PFSK-1 (cell line): ENCODE data around the gene ELF2.
A peak's percentile ranks its signal among the peaks of the same experiment; 100 is the strongest.

Source experiments
- FOXP2 ChIP-seq: optimal IDR thresholded peaks from 2 replicates; pipeline ENCODE3; 2011; ENCODE audit warnings: borderline replicate concordance, control low read depth, inconsistent platforms; ENCODE audit not compliant: insufficient read depth; ENCODE audit errors: extremely low read length, extremely low read depth
- POLR2AphosphoS5 ChIP-seq: IDR thresholded peaks from 2 replicates; pipeline ENCODE4 v1.6.1; 2012; ENCODE audit warnings: low read depth, mild to moderate bottlenecking, control low read depth, low read length, moderate library complexity
- SIN3A ChIP-seq: IDR thresholded peaks from 2 replicates; pipeline ENCODE4 v1.6.1; 2012; ENCODE audit warnings: mild to moderate bottlenecking, low read length, moderate library complexity, borderline replicate concordance; ENCODE audit not compliant: insufficient read depth
- TAF1 ChIP-seq: IDR thresholded peaks from 2 replicates; pipeline ENCODE4 v1.6.1; 2012; ENCODE audit warnings: low read length, control low read depth, borderline replicate concordance; ENCODE audit not compliant: insufficient read depth
- TF ChIP-seq, protein P1 (sequence below), 2 experiments: IDR thresholded peaks; 2 replicates each; pipeline versions ENCODE4 v1.6.1 to v1.8.0; 2011 to 2012; ENCODE audit warnings: low read depth in 2 of 2, low read length in 2 of 2, control low read depth in 1 of 2, inconsistent platforms in 1 of 2, mild to moderate bottlenecking in 1 of 2, moderate library complexity in 1 of 2; ENCODE audit not compliant: insufficient read depth in 1 of 2

The ELF2 gene

DNA sequence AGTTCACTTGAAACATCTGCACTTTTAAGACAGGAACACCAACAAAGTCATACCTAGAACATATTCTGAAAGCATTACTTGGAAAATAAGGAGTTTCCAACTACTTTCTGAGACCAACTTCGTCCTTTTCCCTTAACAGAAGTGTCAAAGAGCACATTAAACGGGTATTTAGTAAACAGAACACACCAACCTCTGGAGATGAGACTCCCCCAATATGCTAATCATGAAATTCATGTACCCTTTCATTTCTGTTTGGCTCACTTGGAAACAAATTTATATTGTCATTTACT lies 92.3 kb downstream of the ELF2 start:
- TF ChIP-seq TAF1 (no peak), FOXP2 (no peak), SIN3A (no peak), POLR2AphosphoS5 (no peak)
- TF ChIP-seq, protein P1, sequence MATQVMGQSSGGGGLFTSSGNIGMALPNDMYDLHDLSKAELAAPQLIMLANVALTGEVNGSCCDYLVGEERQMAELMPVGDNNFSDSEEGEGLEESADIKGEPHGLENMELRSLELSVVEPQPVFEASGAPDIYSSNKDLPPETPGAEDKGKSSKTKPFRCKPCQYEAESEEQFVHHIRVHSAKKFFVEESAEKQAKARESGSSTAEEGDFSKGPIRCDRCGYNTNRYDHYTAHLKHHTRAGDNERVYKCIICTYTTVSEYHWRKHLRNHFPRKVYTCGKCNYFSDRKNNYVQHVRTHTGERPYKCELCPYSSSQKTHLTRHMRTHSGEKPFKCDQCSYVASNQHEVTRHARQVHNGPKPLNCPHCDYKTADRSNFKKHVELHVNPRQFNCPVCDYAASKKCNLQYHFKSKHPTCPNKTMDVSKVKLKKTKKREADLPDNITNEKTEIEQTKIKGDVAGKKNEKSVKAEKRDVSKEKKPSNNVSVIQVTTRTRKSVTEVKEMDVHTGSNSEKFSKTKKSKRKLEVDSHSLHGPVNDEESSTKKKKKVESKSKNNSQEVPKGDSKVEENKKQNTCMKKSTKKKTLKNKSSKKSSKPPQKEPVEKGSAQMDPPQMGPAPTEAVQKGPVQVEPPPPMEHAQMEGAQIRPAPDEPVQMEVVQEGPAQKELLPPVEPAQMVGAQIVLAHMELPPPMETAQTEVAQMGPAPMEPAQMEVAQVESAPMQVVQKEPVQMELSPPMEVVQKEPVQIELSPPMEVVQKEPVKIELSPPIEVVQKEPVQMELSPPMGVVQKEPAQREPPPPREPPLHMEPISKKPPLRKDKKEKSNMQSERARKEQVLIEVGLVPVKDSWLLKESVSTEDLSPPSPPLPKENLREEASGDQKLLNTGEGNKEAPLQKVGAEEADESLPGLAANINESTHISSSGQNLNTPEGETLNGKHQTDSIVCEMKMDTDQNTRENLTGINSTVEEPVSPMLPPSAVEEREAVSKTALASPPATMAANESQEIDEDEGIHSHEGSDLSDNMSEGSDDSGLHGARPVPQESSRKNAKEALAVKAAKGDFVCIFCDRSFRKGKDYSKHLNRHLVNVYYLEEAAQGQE (IDR thresholded peaks at IDR 0.05; ENCODE audit: insufficient read depth in 1 of 2, low read depth in 2 of 2, low read length in 2 of 2): no peak

DNA sequence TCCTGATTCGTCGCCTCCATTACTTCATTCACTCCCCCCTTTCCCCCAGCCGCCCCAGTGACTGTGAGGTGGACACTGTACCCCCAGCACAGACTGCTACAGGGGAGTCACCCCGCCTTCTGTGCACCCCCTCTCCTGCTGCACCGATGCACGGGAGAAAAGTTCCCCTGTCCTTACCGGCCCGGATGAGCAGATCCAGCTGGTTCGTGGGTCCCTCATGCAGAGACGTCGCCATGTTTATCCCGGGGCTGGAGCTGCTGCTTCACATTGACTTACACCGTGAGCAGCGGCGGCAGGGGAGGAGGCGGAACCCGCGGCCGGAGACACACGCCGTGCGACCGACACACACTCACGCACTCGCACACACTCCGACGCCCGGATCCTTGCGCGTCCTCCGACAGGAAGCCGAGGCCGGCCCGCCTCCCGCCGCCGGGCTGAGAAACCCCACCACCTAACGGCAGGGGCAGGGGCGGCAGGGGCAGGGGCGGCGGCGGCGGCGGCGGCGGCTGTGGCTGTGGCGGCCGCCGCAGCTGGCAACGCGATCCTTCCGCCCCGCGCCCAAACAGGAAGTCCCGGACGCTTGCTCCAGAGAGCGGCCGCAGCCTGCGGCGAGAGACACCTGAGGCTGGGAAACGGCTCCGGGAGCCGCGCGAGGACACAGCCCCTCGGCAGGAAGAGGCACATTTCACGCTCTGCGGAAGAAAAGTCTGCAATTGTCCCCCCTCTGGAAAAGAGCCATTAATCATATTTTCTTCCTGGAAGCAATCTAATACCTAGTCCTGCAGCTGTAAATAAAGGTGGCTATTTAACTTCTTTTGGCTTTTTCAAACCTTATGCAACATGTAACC lies 92.8 kb downstream of the ELF2 start:
- TF ChIP-seq, protein P1 (IDR thresholded peaks at IDR 0.05; ENCODE audit: insufficient read depth in 1 of 2, low read depth in 2 of 2, low read length in 2 of 2): no peak; a peak in 1 of 4 replicates
- TF ChIP-seq SIN3A (peak; percentile 85; the same call in 1 of the 2 replicates), FOXP2 (peak; percentile 12), POLR2AphosphoS5 (peak; percentile 22; the same call in 1 of the 2 replicates), TAF1 (peak; percentile 76; the same call in 1 of the 2 replicates)

DNA sequence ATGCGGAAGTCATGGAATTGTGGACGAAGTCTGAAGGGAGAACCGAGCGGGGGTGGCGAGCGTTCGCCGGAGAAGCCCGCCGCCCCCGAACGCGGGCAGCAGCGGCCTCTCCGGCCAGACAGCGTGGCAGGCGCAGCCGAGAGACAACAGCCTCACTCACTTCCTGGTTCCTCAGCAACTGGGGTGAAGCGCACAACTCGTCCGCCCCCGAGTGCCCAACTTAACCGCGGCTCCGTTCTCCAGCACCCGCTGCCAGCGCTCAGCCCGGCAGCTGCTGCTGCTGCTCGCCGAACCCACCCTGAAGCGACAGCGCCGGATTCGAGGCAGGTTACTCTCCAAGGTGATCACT lies 93.4 kb downstream of the ELF2 start:
- no peak for TF ChIP-seq POLR2AphosphoS5
- TF ChIP-seq, protein P1 (IDR thresholded peaks at IDR 0.05; ENCODE audit: insufficient read depth in 1 of 2, low read depth in 2 of 2, low read length in 2 of 2): no peak

DNA sequence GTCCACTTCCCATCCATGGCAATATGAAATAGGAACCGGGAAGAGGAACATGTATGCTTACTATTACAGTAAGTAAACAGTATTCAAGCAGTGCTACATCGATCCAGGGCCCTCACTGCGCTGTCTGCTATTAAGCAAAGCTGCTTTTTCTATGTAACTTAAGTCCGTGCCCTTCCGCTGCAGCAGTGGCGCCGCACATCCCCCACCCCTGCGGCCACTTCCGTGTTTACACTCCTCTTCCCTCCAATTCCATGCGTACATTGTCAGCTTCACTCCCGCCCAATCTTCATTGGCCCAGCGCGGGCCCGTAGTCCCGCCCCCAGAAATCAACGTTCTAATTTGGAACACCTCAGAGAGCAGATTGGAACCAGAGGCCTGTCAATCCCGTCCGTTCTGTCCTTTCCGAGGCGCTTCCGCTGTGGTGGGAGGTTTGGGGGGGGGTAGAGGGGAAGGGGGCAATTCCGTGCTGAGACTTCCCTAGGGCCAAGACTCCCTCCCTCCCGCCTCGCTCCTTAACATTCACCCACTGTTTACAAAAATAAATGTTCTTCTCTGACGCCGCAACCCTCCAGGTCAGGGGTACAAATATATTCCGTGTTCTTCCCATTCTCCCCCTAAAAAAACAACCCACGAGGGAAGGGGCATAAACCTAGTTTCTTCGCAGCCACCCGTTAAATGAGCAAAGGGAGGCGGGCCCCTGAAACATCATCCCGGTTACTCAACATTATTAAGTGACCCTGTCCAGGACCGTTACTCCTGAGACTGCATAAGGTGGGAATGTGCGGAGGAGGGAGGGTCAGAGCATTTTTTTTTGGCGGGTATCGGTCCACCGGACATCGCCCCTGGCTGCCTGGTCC lies 94.0 kb downstream of the ELF2 start:
- peak; percentile 81 for TF ChIP-seq FOXP2
- TF ChIP-seq TAF1: peak; percentile 35; the same call in 1 of the 2 replicates
- peak; percentile 99 for TF ChIP-seq SIN3A
- peak; percentile 36; the same call in 1 of the 2 replicates for TF ChIP-seq POLR2AphosphoS5
- TF ChIP-seq, protein P1 (IDR thresholded peaks at IDR 0.05; ENCODE audit: insufficient read depth in 1 of 2, low read depth in 2 of 2, low read length in 2 of 2): no peak
